Measurements from ENCODE around the gene CBL. TPM values are rescaled to one million over a fixed set of nuclear protein-coding genes. Genes with fewer than 3 reads are reported as not detected.

Gene CBL
- total and polyA plus RNA-seq, 10 of the 15 experiments (the other 5 are each of a cell fraction or from before 2014, with no cell fraction given) = 3.9 to 27.1 (median 9.5) TPM

GRCh38 chr11:119318240-119319135 is 112.3 kb downstream of the CBL start (continued):
- TF ChIP-seq SPI1 (IDR thresholded peaks at IDR 0.05; ENCODE audit: borderline replicate concordance, insufficient read depth, low read depth, low read length) (no peak), FOXK2 (IDR thresholded peaks at IDR 0.05) (no peak), HDAC2 (IDR thresholded peaks at IDR 0.05) (no peak), ETV6 (conservative IDR thresholded peaks at IDR 0.05 in 1 of 2, IDR thresholded peaks at IDR 0.05 in 1 of 2; ENCODE audit: borderline replicate concordance in 1 of 2, low read depth in 1 of 2) (0 out of 4 replicates have a peak, but pooled peaks of 1 of the 2 experiments have one; percentile 4), ESRRA (IDR thresholded peaks at IDR 0.05; ENCODE audit: low read length) (no peak), CREB1 (IDR thresholded peaks at IDR 0.05; ENCODE audit: low read depth) (peak; percentile 90), ZZZ3 (IDR thresholded peaks at IDR 0.05; ENCODE audit: control insufficient read depth, insufficient read length, low read depth) (no peak), GATAD2B (conservative IDR thresholded peaks at IDR 0.05; ENCODE audit: low read depth) (no peak), RCOR1 (conservative IDR thresholded peaks at IDR 0.05; ENCODE audit: low read depth, low read length) (no peak), ZNF622 (IDR thresholded peaks at IDR 0.05) (no peak), EGR1 (IDR thresholded peaks at IDR 0.05; ENCODE audit: borderline replicate concordance in 1 of 2, low read depth in 2 of 2, low read length in 2 of 2) (no peak), PML (IDR thresholded peaks at IDR 0.05; ENCODE audit: low read length) (no peak), SMC3 (IDR thresholded peaks at IDR 0.05; ENCODE audit: borderline replicate concordance, low read length) (no peak), NRF1 (conservative IDR thresholded peaks at IDR 0.05; ENCODE audit: low read depth, low read length) (no peak), EP300 (IDR thresholded peaks at IDR 0.05; ENCODE audit: borderline replicate concordance in 1 of 2, control insufficient read depth in 1 of 2, low read depth in 2 of 2, low read length in 2 of 2) (no peak), TARDBP (IDR thresholded peaks at IDR 0.05; ENCODE audit: borderline replicate concordance) (no peak), TCF12 (IDR thresholded peaks at IDR 0.05; ENCODE audit: low read depth, low read length) (0 out of 2 replicates have a peak, but pooled peaks have one; percentile 18), SIX5 (IDR thresholded peaks at IDR 0.05; ENCODE audit: low read depth, low read length, severe bottlenecking) (no peak)
- TF ChIP-seq, protein P1, sequence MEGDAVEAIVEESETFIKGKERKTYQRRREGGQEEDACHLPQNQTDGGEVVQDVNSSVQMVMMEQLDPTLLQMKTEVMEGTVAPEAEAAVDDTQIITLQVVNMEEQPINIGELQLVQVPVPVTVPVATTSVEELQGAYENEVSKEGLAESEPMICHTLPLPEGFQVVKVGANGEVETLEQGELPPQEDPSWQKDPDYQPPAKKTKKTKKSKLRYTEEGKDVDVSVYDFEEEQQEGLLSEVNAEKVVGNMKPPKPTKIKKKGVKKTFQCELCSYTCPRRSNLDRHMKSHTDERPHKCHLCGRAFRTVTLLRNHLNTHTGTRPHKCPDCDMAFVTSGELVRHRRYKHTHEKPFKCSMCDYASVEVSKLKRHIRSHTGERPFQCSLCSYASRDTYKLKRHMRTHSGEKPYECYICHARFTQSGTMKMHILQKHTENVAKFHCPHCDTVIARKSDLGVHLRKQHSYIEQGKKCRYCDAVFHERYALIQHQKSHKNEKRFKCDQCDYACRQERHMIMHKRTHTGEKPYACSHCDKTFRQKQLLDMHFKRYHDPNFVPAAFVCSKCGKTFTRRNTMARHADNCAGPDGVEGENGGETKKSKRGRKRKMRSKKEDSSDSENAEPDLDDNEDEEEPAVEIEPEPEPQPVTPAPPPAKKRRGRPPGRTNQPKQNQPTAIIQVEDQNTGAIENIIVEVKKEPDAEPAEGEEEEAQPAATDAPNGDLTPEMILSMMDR (IDR thresholded peaks at IDR 0.05 in 2 of 3, conservative IDR thresholded peaks at IDR 0.05 in 1 of 3; ENCODE audit: control insufficient read depth in 2 of 3, extremely low read depth in 1 of 3, insufficient read depth in 1 of 3, low read depth in 3 of 3, low read length in 3 of 3) = no peak
- TF ChIP-seq, protein P2, sequence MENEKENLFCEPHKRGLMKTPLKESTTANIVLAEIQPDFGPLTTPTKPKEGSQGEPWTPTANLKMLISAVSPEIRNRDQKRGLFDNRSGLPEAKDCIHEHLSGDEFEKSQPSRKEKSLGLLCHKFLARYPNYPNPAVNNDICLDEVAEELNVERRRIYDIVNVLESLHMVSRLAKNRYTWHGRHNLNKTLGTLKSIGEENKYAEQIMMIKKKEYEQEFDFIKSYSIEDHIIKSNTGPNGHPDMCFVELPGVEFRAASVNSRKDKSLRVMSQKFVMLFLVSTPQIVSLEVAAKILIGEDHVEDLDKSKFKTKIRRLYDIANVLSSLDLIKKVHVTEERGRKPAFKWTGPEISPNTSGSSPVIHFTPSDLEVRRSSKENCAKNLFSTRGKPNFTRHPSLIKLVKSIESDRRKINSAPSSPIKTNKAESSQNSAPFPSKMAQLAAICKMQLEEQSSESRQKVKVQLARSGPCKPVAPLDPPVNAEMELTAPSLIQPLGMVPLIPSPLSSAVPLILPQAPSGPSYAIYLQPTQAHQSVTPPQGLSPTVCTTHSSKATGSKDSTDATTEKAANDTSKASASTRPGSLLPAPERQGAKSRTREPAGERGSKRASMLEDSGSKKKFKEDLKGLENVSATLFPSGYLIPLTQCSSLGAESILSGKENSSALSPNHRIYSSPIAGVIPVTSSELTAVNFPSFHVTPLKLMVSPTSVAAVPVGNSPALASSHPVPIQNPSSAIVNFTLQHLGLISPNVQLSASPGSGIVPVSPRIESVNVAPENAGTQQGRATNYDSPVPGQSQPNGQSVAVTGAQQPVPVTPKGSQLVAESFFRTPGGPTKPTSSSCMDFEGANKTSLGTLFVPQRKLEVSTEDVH (IDR thresholded peaks at IDR 0.05; ENCODE audit: low read depth, partially characterized antibody) = no peak
- TF ChIP-seq, protein P3, sequence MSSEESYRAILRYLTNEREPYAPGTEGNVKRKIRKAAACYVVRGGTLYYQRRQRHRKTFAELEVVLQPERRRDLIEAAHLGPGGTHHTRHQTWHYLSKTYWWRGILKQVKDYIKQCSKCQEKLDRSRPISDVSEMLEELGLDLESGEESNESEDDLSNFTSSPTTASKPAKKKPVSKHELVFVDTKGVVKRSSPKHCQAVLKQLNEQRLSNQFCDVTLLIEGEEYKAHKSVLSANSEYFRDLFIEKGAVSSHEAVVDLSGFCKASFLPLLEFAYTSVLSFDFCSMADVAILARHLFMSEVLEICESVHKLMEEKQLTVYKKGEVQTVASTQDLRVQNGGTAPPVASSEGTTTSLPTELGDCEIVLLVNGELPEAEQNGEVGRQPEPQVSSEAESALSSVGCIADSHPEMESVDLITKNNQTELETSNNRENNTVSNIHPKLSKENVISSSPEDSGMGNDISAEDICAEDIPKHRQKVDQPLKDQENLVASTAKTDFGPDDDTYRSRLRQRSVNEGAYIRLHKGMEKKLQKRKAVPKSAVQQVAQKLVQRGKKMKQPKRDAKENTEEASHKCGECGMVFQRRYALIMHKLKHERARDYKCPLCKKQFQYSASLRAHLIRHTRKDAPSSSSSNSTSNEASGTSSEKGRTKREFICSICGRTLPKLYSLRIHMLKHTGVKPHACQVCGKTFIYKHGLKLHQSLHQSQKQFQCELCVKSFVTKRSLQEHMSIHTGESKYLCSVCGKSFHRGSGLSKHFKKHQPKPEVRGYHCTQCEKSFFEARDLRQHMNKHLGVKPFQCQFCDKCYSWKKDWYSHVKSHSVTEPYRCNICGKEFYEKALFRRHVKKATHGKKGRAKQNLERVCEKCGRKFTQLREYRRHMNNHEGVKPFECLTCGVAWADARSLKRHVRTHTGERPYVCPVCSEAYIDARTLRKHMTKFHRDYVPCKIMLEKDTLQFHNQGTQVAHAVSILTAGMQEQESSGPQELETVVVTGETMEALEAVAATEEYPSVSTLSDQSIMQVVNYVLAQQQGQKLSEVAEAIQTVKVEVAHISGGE (CRISPR knock-in tag; IDR thresholded peaks at IDR 0.05) = no peak

All from GM12878 (cell line).